A549 (cell line): ENCODE data around the gene SAG.

Experiments used
- CBX8 ChIP-seq: fragments of 200-600 bp; sonication (generic); IDR thresholded peaks from 2 replicates; pipeline ENCODE4 v1.6.1; 2016
- CHD2 ChIP-seq: fragments of 150-350 bp; IDR thresholded peaks from 2 replicates; pipeline ENCODE4 v1.6.1; 2014; ENCODE audit warnings: low read length; ENCODE audit not compliant: partially characterized antibody
- EP300 ChIP-seq, 2 experiments: fragments of >200 bp; sonication (Bioruptor Twin); formaldehyde crosslinking; IDR thresholded peaks; 2 replicates in 1 of 2; 3 replicates in 1 of 2; pipeline ENCODE4 v1.6.1; 2016 to 2017
- ESRRA ChIP-seq: fragments of 150-350 bp; IDR thresholded peaks from 2 replicates; pipeline ENCODE4 v1.6.1; 2014; ENCODE audit warnings: mild to moderate bottlenecking, low read length, borderline replicate concordance
- HOXA7 ChIP-seq: fragments of 250-450 bp; sonication (Bioruptor Pico); IDR thresholded peaks from 2 replicates; pipeline ENCODE4 v1.5.0; 2020; ENCODE audit warnings: mild to moderate bottlenecking, moderate library complexity
- KDM1A ChIP-seq: fragments of 200-600 bp; sonication (generic); IDR thresholded peaks from 2 replicates; pipeline ENCODE4 v1.6.1; 2016; ENCODE audit warnings: low read depth, mild to moderate bottlenecking
- POLR2A ChIP-seq: IDR thresholded peaks from 2 replicates; pipeline ENCODE4 v1.6.1; 2012; ENCODE audit warnings: mild to moderate bottlenecking, low read length
- RFX5 ChIP-seq: fragments of 450-650 bp; IDR thresholded peaks from 2 replicates; pipeline ENCODE4 v1.7.1; 2014; ENCODE audit warnings: antibody characterized with exemption, mild to moderate bottlenecking, moderate library complexity
- RNF2 ChIP-seq: fragments of 200-600 bp; sonication (generic); IDR thresholded peaks from 2 replicates; pipeline ENCODE4 v1.6.1; 2016; ENCODE audit warnings: low read depth, mild to moderate bottlenecking, antibody characterized with exemption, moderate library complexity, borderline replicate concordance
- TF ChIP-seq, protein P1 (sequence below): fragments of >200 bp; sonication (Bioruptor Twin); formaldehyde crosslinking; IDR thresholded peaks from 3 replicates; pipeline ENCODE4 v1.5.1; 2016
- TF ChIP-seq, protein P2 (sequence below): IDR thresholded peaks from 2 replicates; pipeline ENCODE4 v1.6.1; 2012

DNA sequence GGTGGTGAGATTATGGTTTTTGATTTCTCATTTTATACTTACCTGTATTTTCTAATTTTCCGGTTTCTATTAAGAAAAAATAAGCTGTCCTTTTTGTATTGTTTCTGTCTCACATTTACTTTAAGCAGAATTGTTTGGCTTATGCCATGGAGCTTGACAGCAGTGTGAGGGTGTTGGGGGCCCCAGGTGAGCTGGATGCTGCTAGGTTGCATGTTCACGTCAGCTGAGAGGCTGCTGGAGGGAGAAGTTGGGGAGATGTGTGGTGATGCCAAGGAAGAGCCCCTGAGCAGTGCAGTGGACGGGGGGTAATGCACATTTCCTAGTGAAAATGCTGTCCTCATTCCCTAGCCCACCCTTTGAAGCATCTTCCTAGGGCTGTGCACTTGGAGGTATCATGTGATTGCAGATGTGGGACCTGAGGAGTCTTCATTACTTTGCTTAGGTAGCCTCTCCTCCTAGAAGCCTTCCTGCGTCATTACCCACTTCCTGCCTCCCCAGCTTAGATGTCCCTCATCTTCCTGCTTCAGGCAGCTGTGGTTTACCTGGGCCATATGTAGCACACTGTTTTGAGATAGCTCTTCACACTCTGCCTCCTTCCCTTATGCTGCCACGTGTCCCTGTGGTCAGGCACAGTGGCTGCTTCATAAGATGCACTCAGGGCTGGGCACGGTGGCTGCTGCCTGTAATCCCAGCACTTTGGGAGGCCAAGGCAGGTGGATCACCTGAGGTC is 39.9 kb upstream of the SAG start:
- TF ChIP-seq EP300 (IDR thresholded peaks at IDR 0.05) (no peak), ESRRA (no peak), POLR2A (no peak), KDM1A (no peak), RFX5 (no peak), RNF2 (no peak), CBX8 (no peak), CHD2 (no peak), HOXA7 (CRISPR knock-in tag) (no peak)
- TF ChIP-seq, protein P1, sequence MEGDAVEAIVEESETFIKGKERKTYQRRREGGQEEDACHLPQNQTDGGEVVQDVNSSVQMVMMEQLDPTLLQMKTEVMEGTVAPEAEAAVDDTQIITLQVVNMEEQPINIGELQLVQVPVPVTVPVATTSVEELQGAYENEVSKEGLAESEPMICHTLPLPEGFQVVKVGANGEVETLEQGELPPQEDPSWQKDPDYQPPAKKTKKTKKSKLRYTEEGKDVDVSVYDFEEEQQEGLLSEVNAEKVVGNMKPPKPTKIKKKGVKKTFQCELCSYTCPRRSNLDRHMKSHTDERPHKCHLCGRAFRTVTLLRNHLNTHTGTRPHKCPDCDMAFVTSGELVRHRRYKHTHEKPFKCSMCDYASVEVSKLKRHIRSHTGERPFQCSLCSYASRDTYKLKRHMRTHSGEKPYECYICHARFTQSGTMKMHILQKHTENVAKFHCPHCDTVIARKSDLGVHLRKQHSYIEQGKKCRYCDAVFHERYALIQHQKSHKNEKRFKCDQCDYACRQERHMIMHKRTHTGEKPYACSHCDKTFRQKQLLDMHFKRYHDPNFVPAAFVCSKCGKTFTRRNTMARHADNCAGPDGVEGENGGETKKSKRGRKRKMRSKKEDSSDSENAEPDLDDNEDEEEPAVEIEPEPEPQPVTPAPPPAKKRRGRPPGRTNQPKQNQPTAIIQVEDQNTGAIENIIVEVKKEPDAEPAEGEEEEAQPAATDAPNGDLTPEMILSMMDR = no peak
- TF ChIP-seq, protein P2, sequence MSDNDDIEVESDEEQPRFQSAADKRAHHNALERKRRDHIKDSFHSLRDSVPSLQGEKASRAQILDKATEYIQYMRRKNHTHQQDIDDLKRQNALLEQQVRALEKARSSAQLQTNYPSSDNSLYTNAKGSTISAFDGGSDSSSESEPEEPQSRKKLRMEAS = no peak
